Fibroblast of lung (primary cell): ENCODE results near the gene SDK1. TPM values are rescaled to one million over a fixed set of nuclear protein-coding genes. Genes with fewer than 3 reads are reported as not detected.
A peak's percentile ranks its signal among the peaks of the same experiment; 100 is the strongest.

ENCODE experiments used
- DNase-seq, 2 donors: peaks; one replicate each; pipeline versions ENCODE4 v3.0.0 to v3.0.0-alpha.2; 2010; ENCODE audit warnings: low read depth in 2 of 2
- H2AFZ ChIP-seq: 2 replicates; pipeline ENCODE4 v1.5.1; 2012; ENCODE audit warnings: low read length, control low read depth, inconsistent platforms
- H3K27ac ChIP-seq: 2 replicates; pipeline ENCODE4 v1.5.1; 2011; ENCODE audit warnings: low read length, control low read depth; ENCODE audit not compliant: insufficient read depth
- H3K27me3 ChIP-seq: 2 replicates; pipeline ENCODE4 v1.5.1; 2011; ENCODE audit warnings: mild to moderate bottlenecking, low read length; ENCODE audit not compliant: control insufficient read depth, insufficient read depth
- H3K36me3 ChIP-seq: 2 replicates; pipeline ENCODE4 v1.5.1; 2011; ENCODE audit warnings: low read length; ENCODE audit not compliant: control insufficient read depth, insufficient read depth
- H3K4me1 ChIP-seq: 2 replicates; pipeline ENCODE4 v1.5.1; 2011; ENCODE audit warnings: low read length; ENCODE audit not compliant: control insufficient read depth, insufficient read depth; ENCODE audit errors: extremely low read depth
- H3K4me2 ChIP-seq: 2 replicates; pipeline ENCODE4 v1.5.1; 2011; ENCODE audit warnings: low read length, control low read depth; ENCODE audit not compliant: insufficient read depth; ENCODE audit errors: extremely low read depth
- H3K4me3 ChIP-seq, 4 experiments: fragments of 200-600 bp in 1 of 4; sonication (generic) in 1 of 4; replicated peaks in 1 of 4; 2 replicates each; pipeline ENCODE4 v1.5.1; 2011 to 2016; ENCODE audit warnings: low read length in 4 of 4, low read depth in 3 of 4, mild to moderate bottlenecking in 3 of 4, control low read depth in 2 of 4, inconsistent platforms in 1 of 4, mixed read lengths in 1 of 4; ENCODE audit not compliant: insufficient read depth in 1 of 4; ENCODE audit errors: control extremely low read depth in 1 of 4
- H3K79me2 ChIP-seq: 2 replicates; pipeline ENCODE4 v1.5.1; 2012; ENCODE audit warnings: mild to moderate bottlenecking, low read length, inconsistent platforms; ENCODE audit not compliant: control insufficient read depth, insufficient read depth
- H3K9ac ChIP-seq: 2 replicates; pipeline ENCODE4 v1.5.1; 2011; ENCODE audit warnings: mild to moderate bottlenecking, low read length, control low read depth; ENCODE audit not compliant: insufficient read depth
- H3K9me3 ChIP-seq: 2 replicates; pipeline ENCODE4 v1.5.1; 2012; ENCODE audit warnings: low read depth, low read length; ENCODE audit not compliant: control insufficient read depth, insufficient read depth
- H4K20me1 ChIP-seq: 2 replicates; pipeline ENCODE4 v1.5.1; 2011; ENCODE audit warnings: low read length; ENCODE audit not compliant: control insufficient read depth, insufficient read depth; ENCODE audit errors: extremely low read depth
- EZH2 ChIP-seq: IDR thresholded peaks from 2 replicates; pipeline ENCODE4 v1.5.1; 2012; ENCODE audit warnings: low read length, control low read depth, mild to moderate bottlenecking; ENCODE audit errors: missing control alignments
- polyA plus RNA-seq, 2 donors: library from polyadenylated mRNA; depleted of rRNA in 1 of 2; stranded (reverse) in 1 of 2; unstranded in 1 of 2; fragments of >200 nt; gene quantifications; 2 replicates each; pipeline ENCODE4 v1.2.1, GENCODE V29; 2011 to 2012; ENCODE audit warnings: missing spikeins in 1 of 2
- total RNA-seq: library from RNA; depleted of rRNA; stranded (reverse); fragments of >200 nt; gene quantifications from 2 replicates; pipeline ENCODE4 v1.2.1, GENCODE V29; 2014
- TF ChIP-seq, protein P1 (sequence below), 2 donors: IDR thresholded peaks in 1 of 2; conservative IDR thresholded peaks in 1 of 2; 1 replicate in 1 of 2; 2 replicates in 1 of 2; pipeline ENCODE4 v1.5.1; 2011 to 2012; ENCODE audit warnings: low read length in 2 of 2, control low read depth in 1 of 2, inconsistent platforms in 1 of 2, low read depth in 1 of 2, mild to moderate bottlenecking in 1 of 2

The SDK1 gene
- total and polyA plus RNA-seq, 2 donors (not counting 1 experiment from before 2014, with no cell fraction given), result 1.0 to 8.6 TPM

DNA sequence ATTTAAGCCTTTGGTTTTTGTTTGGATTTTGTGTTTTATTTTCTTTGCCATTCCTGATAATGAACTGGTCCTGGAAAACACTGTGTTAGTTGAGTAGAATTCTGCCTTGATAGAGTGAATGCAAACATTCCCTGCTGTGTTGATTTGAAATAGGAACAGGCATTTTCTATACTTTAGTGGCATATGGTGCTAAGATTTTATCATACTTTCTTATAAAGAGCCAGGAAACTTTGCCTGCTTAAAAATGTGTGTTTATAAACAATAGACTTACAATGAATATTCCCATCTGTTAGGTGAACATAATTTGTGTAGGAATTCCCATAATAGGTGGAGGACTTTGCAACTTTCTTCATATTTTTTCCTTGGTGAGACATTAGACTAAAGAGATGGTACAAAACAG, 333.3 kb downstream of the SDK1 start:
- no peak for TF ChIP-seq EZH2
- TF ChIP-seq, protein P1, sequence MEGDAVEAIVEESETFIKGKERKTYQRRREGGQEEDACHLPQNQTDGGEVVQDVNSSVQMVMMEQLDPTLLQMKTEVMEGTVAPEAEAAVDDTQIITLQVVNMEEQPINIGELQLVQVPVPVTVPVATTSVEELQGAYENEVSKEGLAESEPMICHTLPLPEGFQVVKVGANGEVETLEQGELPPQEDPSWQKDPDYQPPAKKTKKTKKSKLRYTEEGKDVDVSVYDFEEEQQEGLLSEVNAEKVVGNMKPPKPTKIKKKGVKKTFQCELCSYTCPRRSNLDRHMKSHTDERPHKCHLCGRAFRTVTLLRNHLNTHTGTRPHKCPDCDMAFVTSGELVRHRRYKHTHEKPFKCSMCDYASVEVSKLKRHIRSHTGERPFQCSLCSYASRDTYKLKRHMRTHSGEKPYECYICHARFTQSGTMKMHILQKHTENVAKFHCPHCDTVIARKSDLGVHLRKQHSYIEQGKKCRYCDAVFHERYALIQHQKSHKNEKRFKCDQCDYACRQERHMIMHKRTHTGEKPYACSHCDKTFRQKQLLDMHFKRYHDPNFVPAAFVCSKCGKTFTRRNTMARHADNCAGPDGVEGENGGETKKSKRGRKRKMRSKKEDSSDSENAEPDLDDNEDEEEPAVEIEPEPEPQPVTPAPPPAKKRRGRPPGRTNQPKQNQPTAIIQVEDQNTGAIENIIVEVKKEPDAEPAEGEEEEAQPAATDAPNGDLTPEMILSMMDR (conservative IDR thresholded peaks at IDR 0.05 in 1 of 2, IDR thresholded peaks at IDR 0.05 in 1 of 2; ENCODE audit: low read depth in 1 of 2, low read length in 2 of 2), result no peak
- Histone ChIP-seq H4K20me1 (no peaks in the 10 kb centered on the region), H3K27me3 (no peaks in the 10 kb centered on the region), H3K4me1 (no peaks in the 10 kb centered on the region), H2AFZ (no peak overlapping the region), H3K27ac (no peak overlapping the region), H3K4me2 (no peak overlapping the region), H3K9ac (no peak overlapping the region), H3K79me2 (no peaks in the 10 kb centered on the region), H3K9me3 (no peaks in the 10 kb centered on the region), H3K36me3 (no peaks in the 10 kb centered on the region), H3K4me3 (no peak overlapping the region)
- DNase-seq, result no peak

GRCh38 chr7:3636131-3636860, 335.2 kb downstream of the SDK1 start:
- TF ChIP-seq, protein P1 (conservative IDR thresholded peaks at IDR 0.05 in 1 of 2, IDR thresholded peaks at IDR 0.05 in 1 of 2; ENCODE audit: low read depth in 1 of 2, low read length in 2 of 2), result no peak
- no peak for TF ChIP-seq EZH2
- H2AFZ ChIP-seq, result no peak overlapping the region
- H3K4me2 ChIP-seq, result no peak overlapping the region
- no peaks in the 10 kb centered on the region for H3K27me3 ChIP-seq
- H4K20me1 ChIP-seq, result no peaks in the 10 kb centered on the region
- H3K79me2 ChIP-seq, result no peaks in the 10 kb centered on the region
- no peaks in the 10 kb centered on the region for H3K9me3 ChIP-seq
- H3K4me1 ChIP-seq, result no peaks in the 10 kb centered on the region
- no peak overlapping the region for H3K9ac ChIP-seq
- no peak overlapping the region for H3K27ac ChIP-seq
- peak in 1 of 2 donors; percentile 22 for DNase-seq
- H3K4me3 ChIP-seq, result no peak overlapping the region
- H3K36me3 ChIP-seq, result no peaks in the 10 kb centered on the region

DNA sequence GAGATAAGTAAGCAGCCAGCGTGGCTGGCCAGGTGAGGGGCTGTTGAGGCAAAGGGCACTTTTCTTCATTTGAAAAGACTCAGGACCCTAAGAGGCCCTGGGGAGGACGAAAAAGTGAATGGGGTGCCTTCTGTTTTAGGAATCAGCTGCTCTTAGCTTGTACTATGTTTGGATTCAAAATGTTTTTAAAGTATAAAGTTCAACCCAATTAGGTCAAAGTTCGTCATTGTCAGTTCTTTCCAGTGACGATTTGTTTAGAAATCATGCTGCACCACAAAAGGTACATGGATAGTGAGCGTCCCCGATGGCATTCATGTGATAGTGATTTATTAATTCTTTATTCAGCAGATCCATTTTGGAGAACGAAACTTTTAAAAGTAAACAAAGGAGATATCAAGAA, 338.2 kb downstream of the SDK1 start:
- Histone ChIP-seq H3K4me1 (no peaks in the 10 kb centered on the region), H3K4me3 (no peak overlapping the region), H3K4me2 (no peak overlapping the region), H3K27ac (no peak overlapping the region), H3K27me3 (no peaks in the 10 kb centered on the region), H3K9me3 (no peaks in the 10 kb centered on the region), H4K20me1 (no peaks in the 10 kb centered on the region), H3K79me2 (no peaks in the 10 kb centered on the region), H3K36me3 (no peaks in the 10 kb centered on the region), H3K9ac (no peak overlapping the region), H2AFZ (no peak overlapping the region)
- TF ChIP-seq EZH2, result no peak
- TF ChIP-seq, protein P1 (conservative IDR thresholded peaks at IDR 0.05 in 1 of 2, IDR thresholded peaks at IDR 0.05 in 1 of 2; ENCODE audit: low read depth in 1 of 2, low read length in 2 of 2), result no peak
- no peak for DNase-seq
